GM12891 (cell line): ENCODE results near the gene HOXD3.

Experiments used
- POLR2A ChIP-seq: IDR thresholded peaks from 2 replicates; pipeline ENCODE4 v1.6.1; 2011; ENCODE audit warnings: low read depth, low read length, control low read depth
- POLR2AphosphoS5 ChIP-seq: IDR thresholded peaks from 2 replicates; pipeline ENCODE4 v1.6.1; 2011; ENCODE audit warnings: low read depth, low read length, control low read depth
- POU2F2 ChIP-seq: IDR thresholded peaks from 2 replicates; pipeline ENCODE4 v1.6.1; 2011; ENCODE audit warnings: low read depth, mild to moderate bottlenecking, control low read depth, low read length, moderate library complexity
- SPI1 ChIP-seq: IDR thresholded peaks from 2 replicates; pipeline ENCODE4 v1.6.1; 2011; ENCODE audit warnings: low read depth, low read length, control low read depth
- TAF1 ChIP-seq: IDR thresholded peaks from 2 replicates; pipeline ENCODE4 v1.6.1; 2011; ENCODE audit warnings: low read depth, low read length, control low read depth

DNA sequence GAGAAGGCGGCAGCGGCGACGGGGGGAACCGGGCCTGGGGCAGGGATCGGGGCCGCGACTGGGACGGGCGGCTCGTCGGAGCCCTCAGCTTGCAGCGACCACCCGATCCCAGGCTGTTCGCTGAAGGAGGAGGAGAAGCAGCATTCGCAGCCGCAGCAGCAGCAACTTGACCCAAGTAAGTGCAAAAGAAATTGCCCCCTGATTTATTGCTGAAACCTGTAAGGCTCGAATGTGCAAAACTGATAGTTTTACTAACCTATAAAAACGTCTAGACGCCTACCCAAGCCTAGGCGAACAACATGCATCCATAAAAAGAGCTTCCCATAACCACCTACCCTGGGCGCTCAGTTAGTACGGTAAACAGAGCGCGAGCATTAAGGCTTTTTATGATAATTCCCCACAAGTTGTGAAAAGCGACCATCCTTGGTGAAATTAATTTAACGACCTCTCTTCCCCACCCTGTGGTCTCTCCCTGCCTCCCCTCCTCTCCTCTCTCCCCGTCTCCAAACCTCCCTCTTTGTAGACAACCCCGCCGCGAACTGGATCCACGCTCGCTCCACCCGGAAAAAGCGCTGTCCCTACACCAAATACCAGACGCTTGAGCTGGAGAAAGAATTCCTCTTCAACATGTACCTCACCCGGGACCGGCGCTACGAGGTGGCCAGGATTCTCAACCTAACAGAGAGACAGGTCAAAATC lies 33.5 kb upstream of the HOXD3 start:
- TF ChIP-seq POLR2A = no peak
- no peak for TF ChIP-seq TAF1
- TF ChIP-seq POLR2AphosphoS5 = no peak
- TF ChIP-seq SPI1 = no peak
- TF ChIP-seq POU2F2 = no peak
